ENCODE measurements around the gene LARP6. TPM values are rescaled to one million over a fixed set of nuclear protein-coding genes. Genes with fewer than 3 reads are reported as not detected.
A peak's percentile ranks its signal among the peaks of the same experiment; 100 is the strongest.

Gene LARP6
- total RNA-seq, 1 donor from 2014 or later: 22.6 TPM

DNA sequence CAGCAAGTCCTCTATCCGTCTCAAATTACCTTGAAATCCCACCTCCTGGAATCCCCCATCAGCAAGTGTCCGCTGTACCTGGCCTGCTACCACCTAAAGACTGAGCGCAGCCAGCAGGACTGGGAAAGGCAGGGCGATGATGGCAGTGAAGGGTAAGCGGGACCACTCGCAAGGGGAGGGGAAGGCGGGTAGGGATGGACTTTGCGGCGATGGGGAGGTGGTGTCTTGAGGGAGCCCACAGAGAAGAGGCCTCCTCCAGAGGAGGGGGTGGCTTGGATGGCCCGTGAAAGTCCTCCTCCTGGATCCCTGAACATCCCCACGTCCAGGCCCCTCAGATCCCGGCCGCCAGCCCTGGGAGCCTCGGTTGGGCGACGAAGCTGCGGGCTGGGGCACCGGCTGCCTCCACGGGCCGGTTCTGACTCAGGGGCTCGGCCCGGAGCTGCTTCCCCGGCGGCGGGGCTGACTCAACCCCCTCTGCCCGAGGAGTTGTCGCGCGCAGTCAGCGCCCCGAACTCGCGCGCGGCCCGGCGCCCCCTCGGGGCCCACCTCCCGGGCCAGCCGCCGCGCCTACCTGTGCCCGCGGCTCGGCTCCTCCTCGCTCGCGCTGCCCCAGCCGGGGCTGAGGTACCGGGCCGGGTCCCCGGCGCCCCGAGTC lies 512 bp downstream of the LARP6 start:
- TF ChIP-seq, protein P1, sequence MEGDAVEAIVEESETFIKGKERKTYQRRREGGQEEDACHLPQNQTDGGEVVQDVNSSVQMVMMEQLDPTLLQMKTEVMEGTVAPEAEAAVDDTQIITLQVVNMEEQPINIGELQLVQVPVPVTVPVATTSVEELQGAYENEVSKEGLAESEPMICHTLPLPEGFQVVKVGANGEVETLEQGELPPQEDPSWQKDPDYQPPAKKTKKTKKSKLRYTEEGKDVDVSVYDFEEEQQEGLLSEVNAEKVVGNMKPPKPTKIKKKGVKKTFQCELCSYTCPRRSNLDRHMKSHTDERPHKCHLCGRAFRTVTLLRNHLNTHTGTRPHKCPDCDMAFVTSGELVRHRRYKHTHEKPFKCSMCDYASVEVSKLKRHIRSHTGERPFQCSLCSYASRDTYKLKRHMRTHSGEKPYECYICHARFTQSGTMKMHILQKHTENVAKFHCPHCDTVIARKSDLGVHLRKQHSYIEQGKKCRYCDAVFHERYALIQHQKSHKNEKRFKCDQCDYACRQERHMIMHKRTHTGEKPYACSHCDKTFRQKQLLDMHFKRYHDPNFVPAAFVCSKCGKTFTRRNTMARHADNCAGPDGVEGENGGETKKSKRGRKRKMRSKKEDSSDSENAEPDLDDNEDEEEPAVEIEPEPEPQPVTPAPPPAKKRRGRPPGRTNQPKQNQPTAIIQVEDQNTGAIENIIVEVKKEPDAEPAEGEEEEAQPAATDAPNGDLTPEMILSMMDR (IDR thresholded peaks at IDR 0.05; ENCODE audit: unreplicated experiment): no peak
- Mint-ChIP-seq H3K36me3 (ENCODE audit: insufficient read depth) (peaks cover 5% of the 10 kb centered on the region), H3K4me3 (ENCODE audit: low read depth) (peak overlapping the region; percentile 85), H3K27ac (peak overlapping the region; percentile 93), H3K4me1 (ENCODE audit: low read depth) (peaks cover 9% of the 10 kb centered on the region), H3K9me3 (ENCODE audit: low read depth) (no peaks in the 10 kb centered on the region), H3K27me3 (peaks cover 17% of the 10 kb centered on the region)
- peak; percentile 39 for DNase-seq (ENCODE audit: low spot score, unreplicated experiment)

GRCh38 chr15:70852501-70853317 lies 1.2 kb downstream of the LARP6 start:
- TF ChIP-seq, protein P1 (IDR thresholded peaks at IDR 0.05; ENCODE audit: unreplicated experiment): no peak
- no peak for DNase-seq (ENCODE audit: low spot score, unreplicated experiment)
- Mint-ChIP-seq H3K4me3 (ENCODE audit: low read depth) (peak overlapping the region; percentile 85), H3K27me3 (peaks cover 17% of the 10 kb centered on the region), H3K9me3 (ENCODE audit: low read depth) (no peaks in the 10 kb centered on the region), H3K27ac (peak overlapping the region; percentile 93), H3K36me3 (ENCODE audit: insufficient read depth) (peaks cover 5% of the 10 kb centered on the region), H3K4me1 (ENCODE audit: low read depth) (peaks cover 9% of the 10 kb centered on the region)

GRCh38 chr15:70851889-70852288 lies 2.1 kb downstream of the LARP6 start:
- H3K9me3 Mint-ChIP-seq (ENCODE audit: low read depth): no peaks in the 10 kb centered on the region
- peaks cover 5% of the 10 kb centered on the region for H3K36me3 Mint-ChIP-seq (ENCODE audit: insufficient read depth)
- H3K4me1 Mint-ChIP-seq (ENCODE audit: low read depth): peaks cover 9% of the 10 kb centered on the region
- TF ChIP-seq, protein P1 (IDR thresholded peaks at IDR 0.05; ENCODE audit: unreplicated experiment): no peak
- DNase-seq (ENCODE audit: low spot score, unreplicated experiment): no peak
- H3K4me3 Mint-ChIP-seq (ENCODE audit: low read depth): no peak overlapping the region
- H3K27me3 Mint-ChIP-seq: peaks cover 13% of the 10 kb centered on the region
- H3K27ac Mint-ChIP-seq: no peak overlapping the region

DNA sequence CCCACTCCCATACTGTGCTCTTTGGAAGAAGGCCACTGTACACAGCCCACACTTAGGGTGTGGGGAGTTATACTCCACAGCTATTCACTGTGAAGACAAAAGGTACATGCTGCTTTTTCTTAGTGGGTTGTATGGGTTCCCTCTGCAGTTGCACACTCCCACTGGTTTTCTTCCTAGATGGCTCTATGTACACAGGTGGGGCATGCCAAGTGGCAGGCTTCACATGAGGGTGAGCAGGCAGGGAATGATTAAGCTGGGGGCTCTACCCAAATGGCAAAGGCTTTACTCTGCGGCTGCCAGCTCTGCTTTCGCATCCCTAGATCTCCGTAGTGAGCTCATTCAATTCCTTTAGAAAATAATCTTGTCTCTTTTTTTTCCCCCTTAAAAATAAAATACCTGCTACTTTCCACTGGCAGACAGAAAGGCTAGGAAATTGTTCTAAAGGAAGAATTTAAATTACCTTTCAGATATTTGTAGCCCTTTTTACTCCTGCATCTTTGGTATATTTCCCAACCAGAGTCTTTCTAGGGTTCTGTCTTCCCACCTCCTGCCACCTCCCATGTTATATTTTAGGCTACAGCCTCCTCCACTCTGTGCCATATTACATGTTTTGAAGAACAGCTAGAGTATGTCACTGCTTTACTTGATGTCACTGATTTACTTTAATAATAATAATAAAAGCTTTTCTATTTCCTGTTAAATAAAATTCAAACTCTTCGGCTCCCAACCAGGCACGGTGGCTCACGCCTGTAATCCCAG lies 8.2 kb downstream of the LARP6 start:
- Mint-ChIP-seq H3K27ac (no peak overlapping the region), H3K4me1 (ENCODE audit: low read depth) (no peaks in the 10 kb centered on the region), H3K9me3 (ENCODE audit: low read depth) (no peaks in the 10 kb centered on the region), H3K4me3 (ENCODE audit: low read depth) (no peak overlapping the region), H3K36me3 (ENCODE audit: insufficient read depth) (peaks cover 12% of the 10 kb centered on the region), H3K27me3 (no peaks in the 10 kb centered on the region)
- no peak for DNase-seq (ENCODE audit: low spot score, unreplicated experiment)
- TF ChIP-seq, protein P1 (IDR thresholded peaks at IDR 0.05; ENCODE audit: unreplicated experiment): no peak

- peaks cover 37% of the 10 kb centered on the region for H3K36me3 Mint-ChIP-seq (ENCODE audit: insufficient read depth)
- H3K4me3 Mint-ChIP-seq (ENCODE audit: low read depth): no peak overlapping the region
- no peak for DNase-seq (ENCODE audit: low spot score, unreplicated experiment)
- H3K27me3 Mint-ChIP-seq: no peaks in the 10 kb centered on the region
- TF ChIP-seq, protein P1 (IDR thresholded peaks at IDR 0.05; ENCODE audit: unreplicated experiment): no peak
- peaks cover 2% of the 10 kb centered on the region for H3K9me3 Mint-ChIP-seq (ENCODE audit: low read depth)
- no peak overlapping the region for H3K27ac Mint-ChIP-seq
- H3K4me1 Mint-ChIP-seq (ENCODE audit: low read depth): peaks cover 9% of the 10 kb centered on the region
Measured at GRCh38 chr15:70837476-70837875, 16.5 kb downstream of the LARP6 start.
